Spinal cord (tissue), 10 donors: ENCODE data around the gene ZCCHC24. TPM values are rescaled to one million over a fixed set of nuclear protein-coding genes. Genes with fewer than 3 reads are reported as not detected.

Source experiments
- DNase-seq, 6 donors: peaks; one replicate each; pipeline versions ENCODE4 v3.0.0 to v3.0.0-alpha.2; 2013 to 2015; ENCODE audit warnings: low spot score in 6 of 6, low read depth in 4 of 6
- H3K27ac ChIP-seq: one replicate; pipeline ENCODE4 v1.5.1; 2013; ENCODE audit warnings: low read depth, low read length, control low read depth
- H3K27me3 ChIP-seq: one replicate; pipeline ENCODE4 v1.6.1; 2013; ENCODE audit warnings: low read length; ENCODE audit not compliant: control insufficient read depth, insufficient read depth
- H3K36me3 ChIP-seq: one replicate; pipeline ENCODE4 v1.6.1; 2013; ENCODE audit warnings: low read length; ENCODE audit not compliant: control insufficient read depth, insufficient read depth
- H3K4me1 ChIP-seq: one replicate; pipeline ENCODE4 v1.6.1; 2013; ENCODE audit warnings: low read length; ENCODE audit not compliant: control insufficient read depth, insufficient read depth
- H3K4me3 ChIP-seq: one replicate; pipeline ENCODE4 v1.5.1; 2013; ENCODE audit warnings: low read depth, low read length, control low read depth
- H3K9me3 ChIP-seq: one replicate; pipeline ENCODE4 v1.6.1; 2013; ENCODE audit warnings: low read length; ENCODE audit not compliant: control insufficient read depth, insufficient read depth
- WGBS: methylation state at CpG from one replicate; pipeline ENCODE4 v1.1.5; 2013; ENCODE audit warnings: missing lambda C conversion rate; ENCODE audit not compliant: insufficient coverage; 5-methylcytosine and 5-hydroxymethylcytosine counted together
- polyA plus RNA-seq, 2 donors: library from polyadenylated mRNA; unstranded; fragments of 120-200 nt; gene quantifications; one replicate each; pipeline ENCODE4 v1.2.1, GENCODE V29; 2013; ENCODE audit not compliant: insufficient read length in 2 of 2
- total RNA-seq, 2 donors: library from RNA; depleted of rRNA in 1 of 2; stranded (reverse); fragments of 120-200 nt in 1 of 2; fragments of >200 nt in 1 of 2; gene quantifications; one replicate each; pipeline versions ENCODE4 v1.2.3 to v1.2.4, GENCODE V29; 2013 to 2014
- donor health status: healthy.

Gene ZCCHC24
- total and polyA plus RNA-seq, 4 donors: 22.9 to 75.2 (median 56.3) TPM

- H3K36me3 ChIP-seq: peaks cover 2% of the 10 kb centered on the region
- no peak overlapping the region for H3K4me3 ChIP-seq
- no peaks in the 10 kb centered on the region for H3K27me3 ChIP-seq
- DNase-seq: no peak
- 94% methylated on average over 12 of the region's 12 CpGs for WGBS
- H3K4me1 ChIP-seq: peaks cover 44% of the 10 kb centered on the region
- no peaks in the 10 kb centered on the region for H3K9me3 ChIP-seq
- H3K27ac ChIP-seq: no peak overlapping the region
Measured at GRCh38 chr10:79376751-79377556, 68.5 kb downstream of the ZCCHC24 start.

- H3K27me3 ChIP-seq: no peaks in the 10 kb centered on the region
- 90% methylated on average over 8 of the region's 11 CpGs for WGBS
- no peak for DNase-seq
- no peak overlapping the region for H3K27ac ChIP-seq
- H3K9me3 ChIP-seq: no peaks in the 10 kb centered on the region
- no peaks in the 10 kb centered on the region for H3K36me3 ChIP-seq
- no peak overlapping the region for H3K4me3 ChIP-seq
- H3K4me1 ChIP-seq: peaks cover 36% of the 10 kb centered on the region
Measured at GRCh38 chr10:79376078-79376628, 69.3 kb downstream of the ZCCHC24 start.

- peaks cover 29% of the 10 kb centered on the region for H3K4me1 ChIP-seq
- H3K27me3 ChIP-seq: no peaks in the 10 kb centered on the region
- no peak overlapping the region for H3K4me3 ChIP-seq
- H3K27ac ChIP-seq: no peak overlapping the region
- H3K9me3 ChIP-seq: no peaks in the 10 kb centered on the region
- no peaks in the 10 kb centered on the region for H3K36me3 ChIP-seq
- WGBS: 61% methylated on average over 5 of the region's 6 CpGs
- no peak for DNase-seq
Measured at GRCh38 chr10:79375321-79376077, 69.9 kb downstream of the ZCCHC24 start.

- no peaks in the 10 kb centered on the region for H3K36me3 ChIP-seq
- no peaks in the 10 kb centered on the region for H3K9me3 ChIP-seq
- peak in 5 of 6 donors; percentile 57 to 91 (median 73) for DNase-seq
- peaks cover 20% of the 10 kb centered on the region for H3K4me1 ChIP-seq
- no peaks in the 10 kb centered on the region for H3K27me3 ChIP-seq
- no peak overlapping the region for H3K27ac ChIP-seq
- H3K4me3 ChIP-seq: no peak overlapping the region
- 0% methylated on average over 4 of the region's 7 CpGs for WGBS
Measured at GRCh38 chr10:79374312-79375191, 70.9 kb downstream of the ZCCHC24 start.

- 60% methylated on average over 2 of the region's 4 CpGs for WGBS
- Histone ChIP-seq H3K4me1 (peaks cover 11% of the 10 kb centered on the region), H3K27ac (no peak overlapping the region), H3K36me3 (no peaks in the 10 kb centered on the region), H3K9me3 (no peaks in the 10 kb centered on the region), H3K27me3 (no peaks in the 10 kb centered on the region), H3K4me3 (no peak overlapping the region)
- DNase-seq: no peak
Measured at GRCh38 chr10:79372871-79373270, 72.6 kb downstream of the ZCCHC24 start.

- no peak for DNase-seq
- no peak overlapping the region for H3K4me3 ChIP-seq
- H3K9me3 ChIP-seq: no peaks in the 10 kb centered on the region
- H3K4me1 ChIP-seq: no peaks in the 10 kb centered on the region
- H3K36me3 ChIP-seq: no peaks in the 10 kb centered on the region
- H3K27me3 ChIP-seq: no peaks in the 10 kb centered on the region
- WGBS: 86% methylated on average over 1 of the region's 6 CpGs
- H3K27ac ChIP-seq: no peak overlapping the region
Measured at GRCh38 chr10:79367426-79368189, 77.8 kb downstream of the ZCCHC24 start.

GRCh38 chr10:79361726-79362397 lies 83.6 kb downstream of the ZCCHC24 start:
- Histone ChIP-seq H3K36me3 (no peaks in the 10 kb centered on the region), H3K27me3 (no peaks in the 10 kb centered on the region), H3K4me3 (no peak overlapping the region), H3K27ac (no peak overlapping the region), H3K4me1 (no peaks in the 10 kb centered on the region), H3K9me3 (no peaks in the 10 kb centered on the region)
- no peak for DNase-seq
- no CpG with 5 or more reads among the region's 4 CpGs for WGBS

GRCh38 chr10:79360499-79361342 lies 84.7 kb downstream of the ZCCHC24 start:
- H3K27ac ChIP-seq: no peak overlapping the region
- H3K36me3 ChIP-seq: peaks cover 4% of the 10 kb centered on the region
- no peak for DNase-seq
- H3K4me3 ChIP-seq: no peak overlapping the region
- no peaks in the 10 kb centered on the region for H3K27me3 ChIP-seq
- 87% methylated on average over 3 of the region's 5 CpGs for WGBS
- no peaks in the 10 kb centered on the region for H3K9me3 ChIP-seq
- no peaks in the 10 kb centered on the region for H3K4me1 ChIP-seq
